SKM-1 (cell line): ENCODE measurements around the gene TMEM125.

Experiments used
- DNase-seq: peaks from one replicate; lab custom pipeline; 2025; ENCODE audit not compliant: unreplicated experiment; lab: John Stamatoyannopoulos, UW

The TMEM125 gene

GRCh38 chr1:43307458-43308158 lies 37.8 kb downstream of the TMEM125 start:
- DNase-seq, result no peak

GRCh38 chr1:43308635-43309404 lies 39.0 kb downstream of the TMEM125 start:
- DNase-seq, result no peak

- no peak for DNase-seq
These were observed 39.7 kb downstream of the TMEM125 start for GRCh38 chr1:43309405-43310025.

GRCh38 chr1:43311521-43311920 lies 41.7 kb downstream of the TMEM125 start:
- DNase-seq, result no peak

GRCh38 chr1:43312212-43312623 lies 42.4 kb downstream of the TMEM125 start:
- no peak for DNase-seq

- DNase-seq, result no peak
These were observed 43.1 kb downstream of the TMEM125 start for GRCh38 chr1:43312663-43313515.

GRCh38 chr1:43313771-43314170 lies 44.0 kb downstream of the TMEM125 start:
- DNase-seq, result no peak

GRCh38 chr1:43314233-43314632 lies 44.5 kb downstream of the TMEM125 start:
- DNase-seq, result no peak

- no peak for DNase-seq
These were observed 45.7 kb downstream of the TMEM125 start for GRCh38 chr1:43315481-43315880.

GRCh38 chr1:43315963-43316737 lies 46.4 kb downstream of the TMEM125 start:
- no peak for DNase-seq

GRCh38 chr1:43316738-43317520 lies 47.1 kb downstream of the TMEM125 start:
- DNase-seq, result no peak

- DNase-seq, result no peak
These were observed 48.2 kb downstream of the TMEM125 start for GRCh38 chr1:43317817-43318471.

- no peak for DNase-seq
These were observed 49.0 kb downstream of the TMEM125 start for GRCh38 chr1:43318831-43319230.

GRCh38 chr1:43319288-43319687 lies 49.5 kb downstream of the TMEM125 start:
- DNase-seq, result no peak

GRCh38 chr1:43319766-43320165 lies 50.0 kb downstream of the TMEM125 start:
- peak; percentile 4 for DNase-seq

- no peak for DNase-seq
These were observed 51.6 kb downstream of the TMEM125 start for GRCh38 chr1:43321331-43321891.

- DNase-seq, result no peak
These were observed 52.7 kb downstream of the TMEM125 start for GRCh38 chr1:43322506-43322905.
